K562 (cell line): ENCODE results near the gene PPEF2. TPM values are rescaled to one million over a fixed set of nuclear protein-coding genes. Genes with fewer than 3 reads are reported as not detected.

Source experiments
- ATAC-seq: fragments of 200-7000 bp; cut with Tn5 transposase; 3 replicates; pipeline ENCODE4 v1.9.1; 2020; ENCODE audit warnings: moderate library complexity
- BruUV-seq: library from RNA; stranded (reverse); fragments of 400-500 nt; replicated peaks from 2 replicates; lab custom pipeline; 2021; lab: Mats Ljungman, UMichigan
- CTCF ChIA-PET: fragments of 300-600 bp; formaldehyde crosslinking; extraction: SDS; loops from one replicate; lab custom pipeline; 2021; ENCODE audit warnings: low intra/inter-chr PET ratio; lab: Yijun Ruan, JAX
- POLR2A ChIA-PET: fragments of 300-600, 350-650 bp; sonication (Branson Sonifier 250); formaldehyde crosslinking; extraction: SDS; loops from one replicate; lab custom pipeline; 2021; ENCODE audit warnings: antibody characterized with exemption, inconsistent platforms; lab: Yijun Ruan, JAX
- DNase-seq, 4 experiments: peaks; one replicate each; pipeline versions ENCODE4 v3.0.0 to v3.0.0-alpha.2; 2011 to 2018; ENCODE audit warnings: low spot score in 3 of 4, mixed read lengths in 3 of 4; ENCODE audit errors: extremely low read depth in 1 of 4
- FAIRE-seq: peaks from 2 replicates; lab custom pipeline; 2011; peaks lifted over from hg19 to GRCh38; lab: Jason Lieb, UNC
- H2AFZ ChIP-seq: 2 replicates; pipeline ENCODE4 v1.6.0; 2011; ENCODE audit warnings: low read depth, low read length, control low read depth, inconsistent platforms
- H3K27ac ChIP-seq: fragments of 200-600 bp; 3 replicates; pipeline ENCODE4 v1.8.0; 2011; ENCODE audit warnings: low read depth, mild to moderate bottlenecking, control low read depth, inconsistent platforms, low read length, moderate library complexity, mixed read lengths; ENCODE audit errors: extremely low read depth
- H3K27me3 ChIP-seq, 2 experiments: fragments of 300-600 bp in 1 of 2; 2 replicates in 1 of 2; 3 replicates in 1 of 2; pipeline versions ENCODE4 v1.6.0 to v1.8.0; 2011; ENCODE audit warnings: inconsistent platforms in 2 of 2, low read length in 2 of 2, mild to moderate bottlenecking in 1 of 2, mixed read lengths in 1 of 2, moderate library complexity in 1 of 2; ENCODE audit not compliant: control insufficient read depth in 2 of 2, insufficient read depth in 2 of 2
- H3K36me3 ChIP-seq: fragments of 300-600 bp; 3 replicates; pipeline ENCODE4 v1.8.0; 2011; ENCODE audit warnings: mild to moderate bottlenecking, low read length, inconsistent platforms; ENCODE audit not compliant: control insufficient read depth, insufficient read depth
- H3K4me1 ChIP-seq, 2 experiments: fragments of 200-600 bp in 1 of 2; replicated peaks in 1 of 2; 2 replicates in 1 of 2; 3 replicates in 1 of 2; pipeline versions ENCODE4 v1.5.1 to v1.8.0; 2011; ENCODE audit warnings: inconsistent platforms in 2 of 2, low read length in 2 of 2, mild to moderate bottlenecking in 1 of 2, mixed read lengths in 1 of 2, moderate library complexity in 1 of 2; ENCODE audit not compliant: control insufficient read depth in 2 of 2, insufficient read depth in 2 of 2
- H3K4me2 ChIP-seq: 2 replicates; pipeline ENCODE4 v1.6.1; 2011; ENCODE audit warnings: low read length, control low read depth, inconsistent platforms, mixed read lengths; ENCODE audit not compliant: insufficient read depth
- H3K4me3 ChIP-seq: fragments of 200-600 bp; sonication (generic), shearing (Covaris generic); 2 replicates; pipeline ENCODE4 v1.5.1; 2016; ENCODE audit warnings: control low read depth, inconsistent platforms
- H3K79me2 ChIP-seq: fragments of 200-600 bp; 3 replicates; pipeline ENCODE4 v1.8.0; 2011; ENCODE audit warnings: low read length, inconsistent platforms; ENCODE audit not compliant: control insufficient read depth, insufficient read depth
- H3K9ac ChIP-seq, 2 experiments: 2 replicates each; pipeline versions ENCODE4 v1.6.0 to v1.6.1; 2011; ENCODE audit warnings: low read depth in 2 of 2, low read length in 2 of 2, control low read depth in 1 of 2, inconsistent platforms in 1 of 2, mild to moderate bottlenecking in 1 of 2, mixed read lengths in 1 of 2; ENCODE audit not compliant: insufficient read depth in 1 of 2
- H3K9me1 ChIP-seq: one replicate; pipeline ENCODE4 v1.6.0; 2011; ENCODE audit warnings: inconsistent platforms, mild to moderate bottlenecking, low read length, moderate library complexity; ENCODE audit not compliant: control insufficient read depth, insufficient read depth
- H3K9me3 ChIP-seq: replicated peaks from 2 replicates; pipeline ENCODE4 v1.5.1; 2011; ENCODE audit warnings: low read depth, low read length, inconsistent platforms; ENCODE audit not compliant: control insufficient read depth, insufficient read depth
- H4K20me1 ChIP-seq: replicated peaks from 2 replicates; pipeline ENCODE4 v1.6.1; 2011; ENCODE audit warnings: low read length, inconsistent platforms, mixed read lengths; ENCODE audit not compliant: control insufficient read depth, insufficient read depth
- ATF7 ChIP-seq: fragments of 450-650 bp; IDR thresholded peaks from 2 replicates; pipeline ENCODE4 v1.7.1; 2014; ENCODE audit warnings: mild to moderate bottlenecking, moderate library complexity
- GABPB2 ChIP-seq: fragments of 250-450 bp; sonication (Bioruptor Pico); conservative IDR thresholded peaks from 2 replicates; pipeline ENCODE4 v1.5.1; 2021; ENCODE audit warnings: mild to moderate bottlenecking
- KLF16 ChIP-seq: IDR thresholded peaks from 2 replicates; pipeline ENCODE4 v1.6.1; 2016; ENCODE audit warnings: antibody characterized with exemption
- PHB2 ChIP-seq: fragments of 450-650 bp; IDR thresholded peaks from 2 replicates; pipeline ENCODE4 v1.6.1; 2017; ENCODE audit warnings: low read depth
- ZBTB1 ChIP-seq: sonication (generic); formaldehyde crosslinking; IDR thresholded peaks from 2 replicates; pipeline ENCODE4 v1.8.1; 2023; ENCODE audit warnings: missing genetic modification reagents, low read depth, mild to moderate bottlenecking, borderline replicate concordance
- ZNF316 ChIP-seq: fragments of 450-650 bp; IDR thresholded peaks from 2 replicates; pipeline ENCODE4 v1.6.1; 2016
- WGBS: fragments of 100-300 bp; shearing (Covaris generic); methylation state at CpG from one replicate; pipeline ENCODE4 v1.1.6; 2016; ENCODE audit warnings: low coverage, mixed read lengths; ENCODE audit not compliant: insufficient coverage; ENCODE audit errors: missing lambda C conversion rate; 5-methylcytosine and 5-hydroxymethylcytosine counted together
- in situ Hi-C: fragments of 300-500 bp; cut with MboI; formaldehyde crosslinking; loops from 4 replicates; pipeline ENCODE4 v1.15.0; 2018; ENCODE audit warnings: inconsistent platforms, mixed read lengths
- intact Hi-C: fragments of 100-400 bp; cut with micrococcal nuclease; formaldehyde crosslinking; loops from 2 replicates; pipeline ENCODE4 v1.14.2; 2022
- polyA plus RNA-seq, 8 experiments: library from polyadenylated mRNA; depleted of rRNA in 4 of 8; stranded (reverse) in 5 of 8; unstranded in 3 of 8; fragments of >200 nt; fragmentation: Nextera tagmentation in 2 of 8; fragmentation: Illumina TruSeq in 1 of 8; extraction: Ambion mirVana in 2 of 8; extraction: Trizol in 1 of 8; gene quantifications; 2 replicates each; pipeline versions ENCODE4 v1.2.1 to v1.2.3, GENCODE V29; 2011 to 2014; ENCODE audit warnings: inconsistent platforms in 1 of 8, missing spikeins in 1 of 8
- total RNA-seq, 7 experiments: library from RNA; depleted of rRNA in 6 of 7; stranded (reverse); fragments of >200 nt in 6 of 7; fragmentation: Illumina TruSeq in 2 of 7; extraction: Trizol in 2 of 7; gene quantifications; 2 replicates each; pipeline versions ENCODE4 v1.2.1 to v1.2.3, GENCODE V29; 2011 to 2021; ENCODE audit warnings: low replicate concordance in 1 of 7
- TF ChIP-seq, protein P1 (sequence below): fragments of 250-450 bp; sonication (Bioruptor Pico); IDR thresholded peaks from 2 replicates; pipeline ENCODE4 v1.8.0; 2021; ENCODE audit warnings: mild to moderate bottlenecking, moderate library complexity

PPEF2 gene
- total and polyA plus RNA-seq, 9 of the 15 experiments (the other 6 are each of a cell fraction or from before 2014, with no cell fraction given), result not detected

DNA sequence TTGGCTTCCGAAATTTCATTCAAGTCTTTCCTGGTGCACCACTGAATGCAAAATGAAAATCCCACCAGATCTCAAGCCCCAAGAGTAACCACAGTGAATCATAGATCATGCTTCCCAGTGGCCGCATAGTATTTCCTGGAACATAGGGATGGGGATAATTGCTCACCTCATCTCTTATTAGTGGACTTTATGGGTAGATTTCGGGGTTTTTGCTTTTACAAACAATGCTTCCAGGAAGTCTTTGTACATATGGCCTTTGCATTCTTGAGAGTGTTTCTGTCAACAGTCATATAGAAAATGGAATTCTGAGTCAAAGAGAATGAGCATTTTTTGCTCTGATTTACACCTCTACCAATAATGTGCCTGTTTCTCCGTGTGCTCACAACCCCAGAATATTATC, 53.4 kb downstream of the PPEF2 start:
- ChIA-PET CTCF (no interaction called here), POLR2A (interaction anchor here (1.4 kb wide), 1 partner anchor 9 kb away, joined by 4 read pairs; no protein-coding TSS in a partner anchor)
- H3K4me3 ChIP-seq, result no peak overlapping the region
- no peak overlapping the region for H3K27ac ChIP-seq
- no TSS peak for BruUV-seq
- H3K4me1 ChIP-seq, result peaks cover 0 to 5% of the 10 kb centered on the region in 2 experiments; a peak in 3 of 5 replicates
- H3K9me1 ChIP-seq, result no peaks in the 10 kb centered on the region
- H3K9me3 ChIP-seq, result no peaks in the 10 kb centered on the region
- H3K79me2 ChIP-seq, result no peaks in the 10 kb centered on the region
- DNase-seq (no peak), ATAC-seq (no peak), FAIRE-seq (no peak)
- no peaks in the 10 kb centered on the region for H4K20me1 ChIP-seq
- no peaks in the 10 kb centered on the region for H3K36me3 ChIP-seq
- intact Hi-C loops (loop anchor here (1.0 to 5.0 kb wide), 2 partner anchors 127 to 195 kb away; partner anchors contain the start of gene USO1), in situ Hi-C loops (loop anchor here (5.0 kb wide), 1 partner anchor 272 kb away; no protein-coding TSS in a partner anchor)
- peaks cover 0 to 18% of the 10 kb centered on the region in 2 experiments; a peak in 4 of 5 replicates for H3K27me3 ChIP-seq
- no peak overlapping the region for H3K4me2 ChIP-seq
- no peak overlapping the region for H2AFZ ChIP-seq
- 22% methylated on average over 4 of the region's 4 CpGs for WGBS
- TF ChIP-seq ATF7, result no peak
- no peak for TF ChIP-seq ZNF316
- no peak for TF ChIP-seq PHB2
- TF ChIP-seq GABPB2 (CRISPR knock-in tag), result no peak
- TF ChIP-seq ZBTB1 (CRISPR knock-in tag), result no peak
- TF ChIP-seq, protein P1, sequence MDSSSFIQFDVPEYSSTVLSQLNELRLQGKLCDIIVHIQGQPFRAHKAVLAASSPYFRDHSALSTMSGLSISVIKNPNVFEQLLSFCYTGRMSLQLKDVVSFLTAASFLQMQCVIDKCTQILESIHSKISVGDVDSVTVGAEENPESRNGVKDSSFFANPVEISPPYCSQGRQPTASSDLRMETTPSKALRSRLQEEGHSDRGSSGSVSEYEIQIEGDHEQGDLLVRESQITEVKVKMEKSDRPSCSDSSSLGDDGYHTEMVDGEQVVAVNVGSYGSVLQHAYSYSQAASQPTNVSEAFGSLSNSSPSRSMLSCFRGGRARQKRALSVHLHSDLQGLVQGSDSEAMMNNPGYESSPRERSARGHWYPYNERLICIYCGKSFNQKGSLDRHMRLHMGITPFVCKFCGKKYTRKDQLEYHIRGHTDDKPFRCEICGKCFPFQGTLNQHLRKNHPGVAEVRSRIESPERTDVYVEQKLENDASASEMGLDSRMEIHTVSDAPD, result no peak
- no peak for TF ChIP-seq KLF16
- no peak overlapping the region for H3K9ac ChIP-seq
